ENCODE measurements around the gene NGEF.

- TF ChIP-seq CTCF (conservative IDR thresholded peaks at IDR 0.05; ENCODE audit: low read depth, low read length), result no peak
- TF ChIP-seq EZH2 (IDR thresholded peaks at IDR 0.05; ENCODE audit: low read length, unreplicated experiment), result no peak
- TF ChIP-seq EZH2phosphoT487 (IDR thresholded peaks at IDR 0.05; ENCODE audit: borderline replicate concordance, low read length), result no peak
Observed at GRCh38 chr2:233000886-233001750, 11.9 kb downstream of the NGEF start.
